ENCODE measurements around the gene MAP7. TPM values are rescaled to one million over a fixed set of nuclear protein-coding genes. Genes with fewer than 3 reads are reported as not detected.
"Not testable (repeated sequence)": the region's sequence is repeated elsewhere in the genome, so short reads cannot be mapped to it uniquely, and the experiment has no call there.

MAP7 gene
- total RNA-seq, 1 experiment from 2014 or later = 0.11 TPM

DNA sequence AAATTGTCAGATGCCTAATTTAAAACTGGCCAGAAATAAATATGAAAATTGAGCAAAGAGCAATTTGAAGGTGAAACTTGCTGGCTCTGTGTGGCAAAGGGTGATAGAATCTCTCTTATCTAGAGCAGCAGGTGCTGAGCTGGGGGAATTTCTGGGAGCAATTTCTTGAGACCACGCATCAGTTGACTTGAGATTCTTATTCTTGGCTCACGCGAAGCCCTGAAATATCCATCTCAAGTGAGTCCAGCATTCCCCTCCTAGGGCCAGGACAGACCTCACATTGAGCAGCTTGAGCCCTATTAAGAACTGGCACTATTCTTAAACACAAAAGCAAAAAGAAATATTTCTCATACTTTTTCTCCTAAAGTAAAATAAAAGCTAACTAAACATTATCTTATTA is 66.3 kb downstream of the MAP7 start:
- no peak for DNase-seq (ENCODE audit: low read depth in 1 of 2, low spot score in 2 of 2)
- H3K4me1 ChIP-seq (replicated peaks) = no peaks in the 10 kb centered on the region
- H3K4me3 ChIP-seq = no peak overlapping the region
- H3K9me3 ChIP-seq (replicated peaks) = no peaks in the 10 kb centered on the region
- no peaks in the 10 kb centered on the region for H3K36me3 ChIP-seq
- no peak overlapping the region for H3K27ac ChIP-seq
- H3K27me3 ChIP-seq (replicated peaks) = no peaks in the 10 kb centered on the region

- not testable (repeated sequence) for H3K9me3 ChIP-seq (replicated peaks); H3K27ac ChIP-seq; H3K27me3 ChIP-seq (replicated peaks); H3K4me1 ChIP-seq (replicated peaks); DNase-seq (ENCODE audit: low read depth in 1 of 2, low spot score in 2 of 2); H3K4me3 ChIP-seq; H3K36me3 ChIP-seq
Measured at GRCh38 chr6:136483005-136483404, 67.2 kb downstream of the MAP7 start.

GRCh38 chr6:136477548-136477947 is 72.7 kb downstream of the MAP7 start:
- Histone ChIP-seq H3K27me3 (replicated peaks) (no peaks in the 10 kb centered on the region), H3K27ac (no peak overlapping the region), H3K9me3 (replicated peaks) (no peaks in the 10 kb centered on the region), H3K4me1 (replicated peaks) (no peaks in the 10 kb centered on the region), H3K4me3 (no peak overlapping the region), H3K36me3 (no peaks in the 10 kb centered on the region)
- no peak for DNase-seq (ENCODE audit: low read depth in 1 of 2, low spot score in 2 of 2)

DNA sequence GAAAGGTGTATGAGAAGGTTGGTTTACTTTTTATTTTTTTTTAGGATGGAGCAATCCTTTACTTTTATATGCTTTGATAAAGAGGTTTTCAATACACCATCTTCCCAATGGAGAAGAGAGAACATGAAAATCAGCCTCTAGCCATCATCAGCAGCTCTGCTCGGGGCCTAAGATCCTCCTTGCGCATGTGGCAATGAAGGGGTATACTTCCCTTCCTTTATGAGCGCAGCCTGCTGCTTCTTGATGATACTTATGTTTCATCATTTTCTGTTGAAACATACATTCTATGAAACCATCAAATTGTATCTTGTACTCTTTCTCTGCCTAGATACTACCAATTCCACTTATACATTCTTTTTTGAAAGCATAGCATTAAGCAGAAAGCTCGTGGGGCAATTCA is 74.5 kb downstream of the MAP7 start:
- no peaks in the 10 kb centered on the region for H3K36me3 ChIP-seq
- H3K4me1 ChIP-seq (replicated peaks) = no peaks in the 10 kb centered on the region
- DNase-seq (ENCODE audit: low read depth in 1 of 2, low spot score in 2 of 2) = no peak
- no peaks in the 10 kb centered on the region for H3K9me3 ChIP-seq (replicated peaks)
- H3K27ac ChIP-seq = no peak overlapping the region
- no peak overlapping the region for H3K4me3 ChIP-seq
- H3K27me3 ChIP-seq (replicated peaks) = 0 out of 2 replicates have a peak, but pooled peaks cover under 1% of the 10 kb centered on the region

DNA sequence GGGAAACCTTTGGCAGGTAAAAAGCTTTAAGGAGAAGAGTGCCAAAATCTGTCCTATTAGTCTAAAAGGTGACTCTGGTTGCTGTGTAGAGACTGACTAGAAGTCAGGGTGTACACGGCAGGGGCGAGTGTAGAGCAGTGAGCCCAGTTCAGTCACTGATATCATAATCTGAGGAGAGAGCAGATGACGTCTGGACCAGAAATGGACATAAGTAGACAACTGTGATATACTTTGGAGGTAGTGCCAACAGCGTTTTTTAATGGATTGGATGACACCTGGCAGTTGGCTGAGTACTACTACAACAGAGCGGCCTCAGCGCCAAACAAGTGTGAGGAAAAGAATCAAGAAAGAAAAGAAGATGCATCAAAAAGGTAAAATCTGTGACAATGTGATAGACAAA is 76.0 kb downstream of the MAP7 start:
- no peak overlapping the region for H3K27ac ChIP-seq
- H3K9me3 ChIP-seq (replicated peaks) = no peaks in the 10 kb centered on the region
- no peak for DNase-seq (ENCODE audit: low read depth in 1 of 2, low spot score in 2 of 2)
- H3K27me3 ChIP-seq (replicated peaks) = 0 out of 2 replicates have a peak, but pooled peaks cover 4% of the 10 kb centered on the region
- no peaks in the 10 kb centered on the region for H3K36me3 ChIP-seq
- H3K4me1 ChIP-seq (replicated peaks) = no peaks in the 10 kb centered on the region
- no peak overlapping the region for H3K4me3 ChIP-seq

DNA sequence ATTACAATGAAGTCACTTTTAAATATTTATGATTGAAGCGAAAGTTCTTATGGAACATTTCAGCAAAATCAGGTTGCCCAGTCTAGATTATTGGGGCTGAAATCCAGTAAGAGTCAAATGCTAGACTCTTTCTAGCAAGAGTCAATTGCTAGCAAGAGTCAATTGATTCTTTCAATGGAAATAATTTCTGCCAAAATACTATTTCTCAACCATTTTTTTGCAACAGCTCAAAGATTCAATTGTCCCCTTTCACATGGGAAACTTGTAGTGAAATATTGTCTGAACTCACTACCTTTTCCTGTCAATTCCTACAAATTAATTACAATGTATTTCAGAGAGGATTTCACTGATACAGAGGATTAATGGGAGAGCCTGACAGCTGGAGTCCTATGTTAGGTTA is 78.3 kb downstream of the MAP7 start:
- Histone ChIP-seq H3K4me3 (no peak overlapping the region), H3K27ac (no peak overlapping the region), H3K4me1 (replicated peaks) (no peaks in the 10 kb centered on the region), H3K36me3 (no peaks in the 10 kb centered on the region), H3K27me3 (replicated peaks) (0 out of 2 replicates have a peak, but pooled peaks cover 4% of the 10 kb centered on the region), H3K9me3 (replicated peaks) (no peaks in the 10 kb centered on the region)
- no peak for DNase-seq (ENCODE audit: low read depth in 1 of 2, low spot score in 2 of 2)

GRCh38 chr6:136471372-136471771 is 78.8 kb downstream of the MAP7 start:
- H3K4me3 ChIP-seq = no peak overlapping the region
- no peaks in the 10 kb centered on the region for H3K36me3 ChIP-seq
- no peak for DNase-seq (ENCODE audit: low read depth in 1 of 2, low spot score in 2 of 2)
- H3K27ac ChIP-seq = no peak overlapping the region
- no peaks in the 10 kb centered on the region for H3K4me1 ChIP-seq (replicated peaks)
- H3K9me3 ChIP-seq (replicated peaks) = no peaks in the 10 kb centered on the region
- 0 out of 2 replicates have a peak, but pooled peaks cover 4% of the 10 kb centered on the region for H3K27me3 ChIP-seq (replicated peaks)

GRCh38 chr6:136470044-136470443 is 80.2 kb downstream of the MAP7 start:
- Histone ChIP-seq H3K4me3 (no peak overlapping the region), H3K4me1 (replicated peaks) (no peaks in the 10 kb centered on the region), H3K9me3 (replicated peaks) (no peaks in the 10 kb centered on the region), H3K36me3 (no peaks in the 10 kb centered on the region), H3K27ac (no peak overlapping the region), H3K27me3 (replicated peaks) (0 out of 2 replicates have a peak, but pooled peaks cover 4% of the 10 kb centered on the region)
- no peak for DNase-seq (ENCODE audit: low read depth in 1 of 2, low spot score in 2 of 2)

GRCh38 chr6:136469154-136469553 is 81.1 kb downstream of the MAP7 start:
- no peak for DNase-seq (ENCODE audit: low read depth in 1 of 2, low spot score in 2 of 2)

GRCh38 chr6:136468711-136469110 is 81.5 kb downstream of the MAP7 start:
- Histone ChIP-seq H3K4me1 (replicated peaks) (no peaks in the 10 kb centered on the region), H3K27me3 (replicated peaks) (0 out of 2 replicates have a peak, but pooled peaks cover 4% of the 10 kb centered on the region)

More at GRCh38 chr6:136469154-136469553, 81.1 kb downstream of the MAP7 start:
- no peak overlapping the region for H3K27ac ChIP-seq
- H3K4me1 ChIP-seq (replicated peaks) = no peaks in the 10 kb centered on the region
- H3K27me3 ChIP-seq (replicated peaks) = 0 out of 2 replicates have a peak, but pooled peaks cover 4% of the 10 kb centered on the region
- H3K36me3 ChIP-seq = no peaks in the 10 kb centered on the region
- no peaks in the 10 kb centered on the region for H3K9me3 ChIP-seq (replicated peaks)
- H3K4me3 ChIP-seq = no peak overlapping the region

DNA sequence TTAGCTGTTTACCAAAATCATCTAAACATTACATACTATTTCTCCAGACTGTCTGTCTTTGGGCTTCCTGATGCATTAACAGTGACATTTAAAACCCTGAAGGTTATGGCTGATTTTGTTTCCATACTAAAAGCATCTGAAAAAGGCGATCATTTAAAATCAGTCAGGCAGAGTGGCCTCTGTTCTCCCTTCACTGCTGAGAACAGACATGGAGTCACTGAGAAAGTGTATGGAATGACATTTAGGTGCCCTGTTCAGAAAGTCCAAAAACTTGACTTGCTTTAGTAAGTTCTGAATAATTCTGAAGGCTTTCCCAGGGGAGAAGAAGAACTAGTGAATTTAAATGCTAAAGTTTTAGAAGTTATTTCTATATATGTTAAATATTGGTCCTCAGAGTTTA is 83.0 kb downstream of the MAP7 start:
- H3K27ac ChIP-seq = no peak overlapping the region

More at GRCh38 chr6:136468711-136469110, 81.5 kb downstream of the MAP7 start:
- Histone ChIP-seq H3K4me3 (no peak overlapping the region), H3K9me3 (replicated peaks) (no peaks in the 10 kb centered on the region), H3K36me3 (no peaks in the 10 kb centered on the region), H3K27ac (no peak overlapping the region)
- no peak for DNase-seq (ENCODE audit: low read depth in 1 of 2, low spot score in 2 of 2)

GRCh38 chr6:136466777-136467176 is 83.4 kb downstream of the MAP7 start:
- no peak for DNase-seq (ENCODE audit: low read depth in 1 of 2, low spot score in 2 of 2)
- Histone ChIP-seq H3K27ac (no peak overlapping the region), H3K9me3 (replicated peaks) (no peaks in the 10 kb centered on the region), H3K4me1 (replicated peaks) (no peaks in the 10 kb centered on the region), H3K27me3 (replicated peaks) (0 out of 2 replicates have a peak, but pooled peaks cover 4% of the 10 kb centered on the region), H3K36me3 (no peaks in the 10 kb centered on the region), H3K4me3 (no peak overlapping the region)

More for the DNA sequence above, 83.0 kb downstream of the MAP7 start:
- H3K4me1 ChIP-seq (replicated peaks) = no peaks in the 10 kb centered on the region
- H3K4me3 ChIP-seq = no peak overlapping the region
- no peaks in the 10 kb centered on the region for H3K9me3 ChIP-seq (replicated peaks)
- no peaks in the 10 kb centered on the region for H3K36me3 ChIP-seq
- no peak for DNase-seq (ENCODE audit: low read depth in 1 of 2, low spot score in 2 of 2)
- 0 out of 2 replicates have a peak, but pooled peaks cover 4% of the 10 kb centered on the region for H3K27me3 ChIP-seq (replicated peaks)

DNA sequence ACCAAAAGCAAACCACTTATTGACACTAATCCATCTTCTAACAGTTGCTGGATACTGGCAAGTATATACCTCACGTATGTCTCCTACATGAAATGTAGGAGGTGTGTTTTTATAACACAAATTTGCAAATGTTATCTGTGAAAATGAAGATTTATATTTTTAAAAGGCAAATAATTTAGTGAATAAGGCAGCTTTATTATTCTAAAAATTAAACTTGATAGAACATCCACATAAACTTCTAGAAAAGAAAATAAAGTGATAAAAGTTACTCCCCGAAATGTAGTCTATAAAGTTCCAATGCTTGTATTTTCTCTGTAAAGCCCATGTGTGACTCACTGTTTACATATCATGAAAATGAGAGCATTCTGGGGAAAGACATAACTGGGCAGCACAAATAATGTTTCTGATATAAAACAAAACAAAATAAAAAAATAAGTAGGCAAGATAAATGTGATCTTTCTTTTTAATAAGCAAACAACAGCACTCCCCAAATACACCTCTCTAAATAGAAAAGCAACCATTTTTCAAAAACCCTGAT is 84.4 kb downstream of the MAP7 start:
- H3K36me3 ChIP-seq = no peaks in the 10 kb centered on the region
- no peaks in the 10 kb centered on the region for H3K4me1 ChIP-seq (replicated peaks)
- H3K9me3 ChIP-seq (replicated peaks) = no peaks in the 10 kb centered on the region
- no peak overlapping the region for H3K27ac ChIP-seq
- no peak overlapping the region for H3K4me3 ChIP-seq
- H3K27me3 ChIP-seq (replicated peaks) = peaks cover 4% of the 10 kb centered on the region; the same call in 1 of the 2 replicates
- no peak for DNase-seq (ENCODE audit: low read depth in 1 of 2, low spot score in 2 of 2)

DNA sequence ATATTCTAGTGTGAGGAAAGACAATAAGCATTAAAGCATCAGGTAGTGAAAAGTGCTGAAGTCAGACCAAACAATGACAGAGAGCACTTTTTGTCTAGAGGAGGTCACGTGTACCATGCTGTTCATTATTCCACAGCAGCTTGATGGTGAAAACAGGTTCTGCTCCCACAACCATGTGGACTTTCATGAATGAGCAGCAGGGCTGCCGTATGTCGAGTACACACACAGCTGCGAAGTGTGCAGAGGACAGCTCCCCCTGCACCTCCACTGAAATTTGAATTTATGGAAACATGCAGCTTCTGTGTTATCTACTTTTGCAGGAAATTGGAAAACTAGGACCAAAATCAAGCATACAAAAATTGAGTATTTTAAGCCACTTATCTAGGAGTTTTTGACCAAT is 85.3 kb downstream of the MAP7 start:
- Histone ChIP-seq H3K27me3 (replicated peaks) (no peaks in the 10 kb centered on the region; the same call in 1 of the 2 replicates), H3K9me3 (replicated peaks) (no peaks in the 10 kb centered on the region), H3K4me3 (no peak overlapping the region), H3K27ac (no peak overlapping the region), H3K4me1 (replicated peaks) (no peaks in the 10 kb centered on the region), H3K36me3 (no peaks in the 10 kb centered on the region)
- no peak for DNase-seq (ENCODE audit: low read depth in 1 of 2, low spot score in 2 of 2)

DNA sequence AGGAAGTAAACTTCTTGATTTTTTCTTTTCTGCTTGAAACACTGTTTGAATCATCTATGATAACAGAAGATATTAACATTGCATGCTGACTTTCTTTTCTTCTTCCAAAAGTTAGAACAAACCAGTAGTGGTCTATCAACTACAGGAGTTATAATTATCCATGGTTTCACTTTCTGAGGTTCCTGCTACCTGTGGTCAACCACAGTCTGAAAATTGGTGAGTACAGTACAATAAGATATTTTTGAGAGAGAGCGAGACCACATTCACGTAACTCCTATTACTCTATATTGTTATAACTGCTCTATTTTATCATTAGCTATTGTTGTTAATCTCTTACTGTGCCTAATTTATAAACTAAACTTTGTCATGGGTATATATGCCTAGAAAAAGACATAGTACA is 86.1 kb downstream of the MAP7 start:
- Histone ChIP-seq H3K27ac (no peak overlapping the region), H3K4me3 (no peak overlapping the region), H3K4me1 (replicated peaks) (no peaks in the 10 kb centered on the region), H3K9me3 (replicated peaks) (no peaks in the 10 kb centered on the region), H3K36me3 (no peaks in the 10 kb centered on the region), H3K27me3 (replicated peaks) (no peaks in the 10 kb centered on the region; the same call in 1 of the 2 replicates)
- DNase-seq (ENCODE audit: low read depth in 1 of 2, low spot score in 2 of 2) = no peak
